HEK293 (cell line): ENCODE measurements around the gene RXFP1.

Source experiments
- CTCF ChIA-PET: fragments of 350-600 bp; formaldehyde crosslinking; extraction: SDS; loops from one replicate; lab custom pipeline; 2021; ENCODE audit warnings: antibody characterized with exemption; lab: Yijun Ruan, JAX
- POLR2A ChIA-PET: fragments of 300-600 bp; formaldehyde crosslinking; extraction: SDS; loops from one replicate; lab custom pipeline; 2020; ENCODE audit warnings: antibody characterized with exemption, inconsistent platforms; lab: Yijun Ruan, JAX
- H3K27ac ChIP-seq: fragments of 200-500 bp; sonication (Bioruptor generic); 2 replicates; pipeline ENCODE4 v1.5.1; 2014; ENCODE audit warnings: low read depth, low read length, control low read depth, inconsistent platforms; ENCODE audit errors: extremely low read depth
- H3K36me3 ChIP-seq, 2 experiments: fragments of 200-500 bp in 1 of 2; sonication (Bioruptor generic) in 1 of 2; 1 replicate in 1 of 2; 2 replicates in 1 of 2; pipeline ENCODE4 v1.5.1; 2014 to 2017; ENCODE audit warnings: inconsistent platforms in 2 of 2, low read length in 2 of 2; ENCODE audit not compliant: control insufficient read depth in 2 of 2, insufficient read depth in 1 of 2
- H3K4me1 ChIP-seq: fragments of 200-500 bp; sonication (Bioruptor generic); 2 replicates; pipeline ENCODE4 v1.5.1; 2014; ENCODE audit warnings: mild to moderate bottlenecking, low read length, inconsistent platforms; ENCODE audit not compliant: control insufficient read depth, insufficient read depth
- H3K4me3 ChIP-seq: 2 replicates; pipeline ENCODE4 v1.5.1; 2011; ENCODE audit warnings: low read depth, mild to moderate bottlenecking, control low read depth, low read length, moderate library complexity
- H3K9me3 ChIP-seq: fragments of 200-500 bp; sonication (Bioruptor generic); 2 replicates; pipeline ENCODE4 v1.5.1; 2014; ENCODE audit warnings: low read depth, low read length, inconsistent platforms; ENCODE audit not compliant: control insufficient read depth, insufficient read depth
- ATF2 ChIP-seq: fragments of 450-650 bp; formaldehyde crosslinking; IDR thresholded peaks from 2 replicates; pipeline ENCODE4 v1.5.1; 2016; ENCODE audit warnings: missing biosample characterization, missing genetic modification characterization, low read depth
- HOXD13 ChIP-seq: sonication (generic); formaldehyde crosslinking; IDR thresholded peaks from 2 replicates; pipeline ENCODE4 v1.8.0; 2022; ENCODE audit warnings: missing genetic modification reagents, borderline replicate concordance
- KLF16 ChIP-seq: fragments of 450-650 bp; formaldehyde crosslinking; IDR thresholded peaks from 2 replicates; pipeline ENCODE4 v1.5.1; 2017; ENCODE audit warnings: missing biosample characterization, missing genetic modification characterization
- ZBTB10 ChIP-seq: fragments of 450-650 bp; formaldehyde crosslinking; IDR thresholded peaks from 2 replicates; pipeline ENCODE4 v1.5.1; 2016; ENCODE audit warnings: missing biosample characterization, missing genetic modification characterization
- ZFP3 ChIP-seq: fragments of 450-650 bp; formaldehyde crosslinking; IDR thresholded peaks from 2 replicates; pipeline ENCODE4 v1.5.1; 2016; ENCODE audit warnings: low read depth, missing biosample characterization, missing genetic modification characterization
- ZNF175 ChIP-seq: fragments of 450-650 bp; formaldehyde crosslinking; IDR thresholded peaks from 2 replicates; pipeline ENCODE4 v1.5.1; 2016; ENCODE audit warnings: missing biosample characterization, missing genetic modification characterization
- ZNF18 ChIP-seq: fragments of 450-650 bp; formaldehyde crosslinking; IDR thresholded peaks from 2 replicates; pipeline ENCODE4 v1.5.1; 2016; ENCODE audit warnings: missing biosample characterization, missing genetic modification characterization
- ZNF211 ChIP-seq: fragments of 450-650 bp; formaldehyde crosslinking; IDR thresholded peaks from 2 replicates; pipeline ENCODE4 v1.5.1; 2016; ENCODE audit warnings: low read depth, missing biosample characterization, missing genetic modification characterization
- ZNF274 ChIP-seq, 2 experiments: fragments of 200-500 bp in 1 of 2; fragments of 450-650 bp in 1 of 2; sonication (Bioruptor generic) in 1 of 2; formaldehyde crosslinking in 1 of 2; IDR thresholded peaks; 2 replicates each; pipeline versions ENCODE4 v1.5.1 to v1.6.1; 2014 to 2016; ENCODE audit warnings: borderline replicate concordance in 1 of 2, inconsistent platforms in 1 of 2, low read length in 1 of 2, missing biosample characterization in 1 of 2, missing genetic modification characterization in 1 of 2
- ZNF280C ChIP-seq: fragments of 450-650 bp; formaldehyde crosslinking; IDR thresholded peaks from 2 replicates; pipeline ENCODE4 v1.5.1; 2016; ENCODE audit warnings: missing biosample characterization, missing genetic modification characterization
- ZNF501 ChIP-seq: fragments of 450-650 bp; formaldehyde crosslinking; IDR thresholded peaks from 2 replicates; pipeline ENCODE4 v1.5.1; 2016; ENCODE audit warnings: missing biosample characterization, missing genetic modification characterization
- ZNF544 ChIP-seq: fragments of 450-650 bp; formaldehyde crosslinking; IDR thresholded peaks from 2 replicates; pipeline ENCODE4 v1.5.0; 2017; ENCODE audit warnings: missing biosample characterization, missing genetic modification characterization
- ZNF549 ChIP-seq: fragments of 450-650 bp; IDR thresholded peaks from 2 replicates; pipeline ENCODE4 v1.5.1; 2018; ENCODE audit warnings: missing biosample characterization, missing genetic modification characterization, mild to moderate bottlenecking, inconsistent platforms, moderate library complexity
- ZNF558 ChIP-seq: fragments of 450-650 bp; formaldehyde crosslinking; IDR thresholded peaks from 2 replicates; pipeline ENCODE4 v1.5.1; 2016; ENCODE audit warnings: missing biosample characterization, missing genetic modification characterization
- ZNF580 ChIP-seq: fragments of 450-650 bp; formaldehyde crosslinking; IDR thresholded peaks from 2 replicates; pipeline ENCODE4 v1.5.1; 2016; ENCODE audit warnings: missing biosample characterization, missing genetic modification characterization
- ZNF585B ChIP-seq: fragments of 450-650 bp; formaldehyde crosslinking; IDR thresholded peaks from 2 replicates; pipeline ENCODE4 v1.5.1; 2016; ENCODE audit warnings: missing biosample characterization, missing genetic modification characterization
- ZNF776 ChIP-seq: fragments of 450-650 bp; formaldehyde crosslinking; IDR thresholded peaks from 2 replicates; pipeline ENCODE4 v1.5.0; 2017; ENCODE audit warnings: missing biosample characterization, missing genetic modification characterization, borderline replicate concordance
- ZNF792 ChIP-seq: fragments of 450-650 bp; formaldehyde crosslinking; IDR thresholded peaks from 2 replicates; pipeline ENCODE4 v1.5.1; 2016; ENCODE audit warnings: missing biosample characterization, missing genetic modification characterization
- ZNF830 ChIP-seq: fragments of 450-650 bp; IDR thresholded peaks from 2 replicates; pipeline ENCODE4 v1.5.0; 2018; ENCODE audit warnings: missing biosample characterization, missing genetic modification characterization, low read depth, mild to moderate bottlenecking, moderate library complexity
- ZXDB ChIP-seq: fragments of 450-650 bp; formaldehyde crosslinking; IDR thresholded peaks from 2 replicates; pipeline ENCODE4 v1.5.1; 2016; ENCODE audit warnings: missing biosample characterization, missing genetic modification characterization

The RXFP1 gene

GRCh38 chr4:158599765-158600498 is 78.2 kb downstream of the RXFP1 start:
- ChIA-PET CTCF (interaction anchor here (0.6 to 1.0 kb wide), 2 partner anchors 27 to 860 kb away, joined by 3 to 4 read pairs; no protein-coding TSS in a partner anchor), POLR2A (no interaction called here)
- TF ChIP-seq ZFP3 (tag by site-specific recombination) (no peak), ZNF280C (tag by site-specific recombination) (no peak), ZNF211 (tag by site-specific recombination) (no peak), ZNF549 (no peak), ZBTB10 (tag by site-specific recombination) (no peak), KLF16 (tag by site-specific recombination) (no peak)
- Histone ChIP-seq H3K4me3 (no peak overlapping the region), H3K36me3 (no peaks in the 10 kb centered on the region), H3K9me3 (no peaks in the 10 kb centered on the region), H3K27ac (no peak overlapping the region), H3K4me1 (no peaks in the 10 kb centered on the region)

GRCh38 chr4:158604369-158604768 is 82.7 kb downstream of the RXFP1 start:
- Histone ChIP-seq H3K4me1 (no peaks in the 10 kb centered on the region), H3K4me3 (no peak overlapping the region), H3K27ac (no peak overlapping the region), H3K9me3 (no peaks in the 10 kb centered on the region), H3K36me3 (no peaks in the 10 kb centered on the region)
- POLR2A ChIA-PET: no interaction called here
- no peak for TF ChIP-seq ZNF544 (tag by site-specific recombination)
- no peak for TF ChIP-seq ZNF585B (tag by site-specific recombination)
- TF ChIP-seq ZNF501 (tag by site-specific recombination): no peak
- no peak for TF ChIP-seq ZXDB
- TF ChIP-seq ZNF830 (tag by site-specific recombination): no peak
- TF ChIP-seq ZNF558 (tag by site-specific recombination): no peak
- no peak for TF ChIP-seq ZNF580 (tag by site-specific recombination)
- TF ChIP-seq HOXD13 (CRISPR knock-in tag): no peak
- TF ChIP-seq ZNF776 (tag by site-specific recombination): no peak
- no peak for TF ChIP-seq ATF2 (tag by site-specific recombination)
- TF ChIP-seq ZNF175 (tag by site-specific recombination): no peak
- TF ChIP-seq ZNF274 (IDR thresholded peaks at IDR 0.05; ENCODE audit: low read length): no peak
- TF ChIP-seq ZNF274 (tag by site-specific recombination; IDR thresholded peaks at IDR 0.05; ENCODE audit: borderline replicate concordance): no peak
- no peak for TF ChIP-seq ZNF18 (tag by site-specific recombination)
- TF ChIP-seq ZNF792: no peak
- CTCF ChIA-PET: no interaction called here
